A172 (cell line): Measurements from ENCODE around the gene NDST1. TPM values are rescaled to one million over a fixed set of nuclear protein-coding genes. Genes with fewer than 3 reads are reported as not detected.

Experiments used
- DNase-seq: peaks from one replicate; pipeline ENCODE4 v3.0.0-alpha.2; 2015; ENCODE audit warnings: low spot score
- total RNA-seq: library from RNA; depleted of rRNA; stranded (reverse); fragments of >200 nt; shearing (Covaris generic); gene quantifications from 2 replicates; pipeline ENCODE4 v1.2.3, GENCODE V29; 2014

The NDST1 gene
- total RNA-seq, 1 experiment from 2014 or later = 55.4 TPM

GRCh38 chr5:150570333-150570732 is 62.4 kb downstream of the NDST1 start:
- no peak for DNase-seq

DNA sequence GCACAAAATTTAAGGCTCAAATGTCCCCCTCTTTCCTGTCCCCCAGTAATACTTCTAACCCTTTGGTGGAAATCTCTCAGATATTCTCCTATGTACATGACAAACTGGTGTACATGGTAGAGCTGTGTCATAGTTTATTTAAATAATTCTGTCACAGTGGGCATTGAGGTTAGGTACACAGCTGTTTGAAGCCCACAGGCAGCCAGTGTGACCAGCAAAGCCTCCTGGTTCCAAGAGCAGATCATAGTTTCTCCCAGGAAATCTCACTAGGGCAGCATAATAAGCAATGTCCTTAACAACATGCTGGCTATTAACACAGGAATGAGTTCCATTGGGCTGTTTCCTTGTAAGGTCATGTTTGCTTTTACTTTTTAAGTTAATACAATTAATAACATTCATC is 63.9 kb downstream of the NDST1 start:
- no peak for DNase-seq

- DNase-seq = no peak
These were observed 65.3 kb downstream of the NDST1 start for GRCh38 chr5:150573216-150573615.

GRCh38 chr5:150573867-150574817 is 66.2 kb downstream of the NDST1 start:
- no peak for DNase-seq

GRCh38 chr5:150574818-150575547 is 67.1 kb downstream of the NDST1 start:
- no peak for DNase-seq

DNA sequence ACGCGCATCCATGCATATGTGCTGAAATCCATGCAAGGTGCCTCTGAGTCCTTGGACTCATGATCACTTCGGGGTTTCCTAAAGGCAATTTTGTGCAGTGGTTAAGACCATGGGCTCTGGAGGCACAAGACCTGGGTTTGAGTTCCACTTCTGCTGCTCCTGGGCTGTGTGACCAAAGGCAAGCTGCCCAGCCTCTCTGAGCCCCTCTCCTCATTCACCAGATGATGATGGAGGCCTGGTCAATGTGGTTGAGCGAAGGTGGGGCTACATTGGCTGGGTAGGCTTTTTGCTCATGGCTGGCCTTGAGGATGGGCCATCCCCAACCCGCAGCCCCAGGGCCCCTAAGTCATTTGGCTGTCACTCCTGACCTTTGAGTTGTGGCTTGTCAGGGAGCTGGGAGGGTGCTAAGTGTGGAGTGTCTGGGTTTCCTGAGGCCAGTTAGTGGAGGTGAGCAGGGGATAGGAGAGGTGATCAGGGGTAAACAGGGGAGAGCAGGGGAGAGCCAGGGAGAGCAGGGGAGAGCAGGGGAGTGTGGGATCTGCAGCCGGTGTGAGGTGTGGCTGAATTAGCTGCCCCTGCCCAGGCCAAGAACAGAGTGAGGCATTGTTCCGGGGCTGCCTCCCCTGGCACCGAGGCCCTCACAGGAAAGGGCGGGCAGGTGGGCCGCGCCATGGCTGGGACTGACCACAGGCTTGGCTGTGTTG is 68.0 kb downstream of the NDST1 start:
- no peak for DNase-seq

- DNase-seq = no peak
These were observed 68.6 kb downstream of the NDST1 start for GRCh38 chr5:150576449-150576949.

- DNase-seq = no peak
These were observed 69.6 kb downstream of the NDST1 start for GRCh38 chr5:150577378-150578139.

- no peak for DNase-seq
These were observed 71.0 kb downstream of the NDST1 start for GRCh38 chr5:150578781-150579461.

DNA sequence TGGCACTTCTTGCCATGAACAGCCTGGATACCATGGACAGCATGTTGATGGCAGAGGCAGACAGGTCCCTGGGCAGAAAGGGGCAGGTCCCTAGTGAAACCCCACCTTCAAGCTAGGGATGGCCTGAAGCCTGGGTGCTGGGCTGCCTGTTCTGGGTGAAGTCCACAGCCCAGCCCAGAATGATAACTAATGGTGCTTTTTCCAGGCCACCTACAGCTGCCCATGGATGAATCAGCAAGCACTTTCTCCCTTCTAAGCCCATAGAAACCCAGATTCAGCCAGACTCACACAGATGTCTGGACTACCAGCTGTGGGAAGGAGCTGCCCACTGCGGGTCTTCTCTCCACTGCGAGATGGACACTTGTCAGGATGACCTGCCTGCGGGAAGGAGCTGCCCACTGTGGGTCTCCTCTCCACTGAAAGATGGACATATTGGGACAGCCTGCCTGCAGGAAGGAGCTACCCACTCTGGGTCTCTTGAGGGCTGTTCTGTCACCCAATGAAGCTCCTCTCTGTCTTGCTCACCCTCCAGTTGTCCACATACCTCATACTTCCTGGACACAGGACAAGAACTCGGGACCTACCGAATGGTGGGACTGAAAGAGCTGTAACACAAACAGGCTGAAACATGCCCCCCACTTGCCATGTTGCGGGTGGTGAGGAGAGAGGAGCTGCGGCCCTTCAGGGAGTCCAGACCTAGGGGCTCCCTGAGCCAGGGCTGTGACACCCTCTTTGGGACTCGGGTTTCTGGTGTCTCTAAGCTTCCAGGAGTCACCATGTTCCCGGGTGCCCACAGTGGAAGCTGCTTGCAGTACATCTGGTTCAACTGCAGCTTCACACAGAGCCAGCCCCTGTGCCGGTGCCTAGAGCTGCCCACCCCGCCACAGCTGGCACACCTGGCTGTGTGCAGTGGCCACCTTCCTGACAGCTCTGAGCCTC is 71.8 kb downstream of the NDST1 start:
- no peak for DNase-seq

- no peak for DNase-seq
These were observed 73.0 kb downstream of the NDST1 start for GRCh38 chr5:150580917-150581316.

GRCh38 chr5:150582241-150583109 is 74.5 kb downstream of the NDST1 start:
- DNase-seq = no peak

GRCh38 chr5:150583541-150584225 is 75.8 kb downstream of the NDST1 start:
- DNase-seq = no peak

DNA sequence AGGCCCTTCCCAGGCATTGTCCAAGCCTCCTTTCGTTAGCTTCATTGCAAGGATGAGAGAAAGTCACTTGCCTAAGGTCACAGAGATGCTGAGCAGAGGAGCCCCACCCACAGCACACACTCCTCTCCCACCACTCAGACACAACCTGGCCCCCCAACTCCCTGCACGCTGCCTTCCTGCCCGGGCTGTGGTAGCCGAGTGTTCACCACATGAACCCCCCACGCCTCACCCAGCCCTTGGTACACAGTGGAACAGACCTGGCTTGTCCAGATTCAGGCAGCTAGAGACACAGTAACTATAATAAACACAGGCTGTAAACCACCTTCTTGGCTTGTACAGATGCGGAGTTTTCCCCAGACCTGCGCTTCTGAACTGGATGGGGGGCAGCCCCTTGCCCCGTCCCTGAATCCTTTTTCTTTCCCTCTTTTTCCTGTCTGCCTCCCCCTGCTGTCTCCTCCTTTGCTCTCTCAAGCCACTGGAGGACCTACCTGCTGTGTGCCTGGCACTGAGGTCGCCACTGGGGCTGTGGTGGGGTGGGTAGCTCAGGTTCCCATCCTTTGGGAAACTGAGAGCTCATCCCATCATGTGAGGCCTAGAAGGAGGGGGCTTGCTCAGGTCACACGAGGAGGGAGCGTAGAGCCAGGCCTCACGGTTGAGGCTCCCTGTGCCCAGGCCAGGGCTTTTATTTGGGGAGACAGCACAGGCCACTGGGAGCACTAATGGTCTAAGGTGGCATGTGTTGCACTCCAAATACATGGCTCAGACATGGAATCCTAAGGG is 76.8 kb downstream of the NDST1 start:
- DNase-seq = no peak

- no peak for DNase-seq
These were observed 77.9 kb downstream of the NDST1 start for GRCh38 chr5:150585781-150586341.

DNA sequence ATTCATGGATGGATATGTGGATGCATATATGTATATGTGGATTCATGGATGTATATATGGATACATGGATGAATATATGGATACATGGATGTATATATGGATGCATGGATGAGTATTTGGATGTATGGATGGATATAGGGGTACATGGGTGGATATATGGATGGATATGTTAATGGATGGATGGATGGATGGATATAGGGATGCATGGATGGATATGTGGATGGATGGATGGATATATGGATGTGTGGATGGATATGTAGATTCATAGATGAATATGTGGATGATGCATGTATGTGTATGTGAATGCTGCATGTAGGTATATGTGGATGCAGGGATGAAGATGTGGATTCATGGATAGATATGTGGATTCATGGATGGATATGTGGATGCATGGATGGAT is 79.1 kb downstream of the NDST1 start:
- DNase-seq = no peak
